ENCODE results near the gene CATSPER1.

Gene CATSPER1

GRCh38 chr11:66026017-66026529 is at the start of gene CATSPER1:
TSS of gene CATSPER1 (minus strand) at chr11:66026479. CDS start at chr11:66026379, 100 bp downstream.
- H3K4me1 Mint-ChIP-seq = peaks cover 11% of the 10 kb centered on the region
- no peak for DNase-seq (ENCODE audit: low spot score in 2 of 2)
- no peaks in the 10 kb centered on the region for H3K36me3 Mint-ChIP-seq
- no peak for ATAC-seq
- H3K27ac Mint-ChIP-seq = no peak within 1 kb of the TSS
- H3K9me3 Mint-ChIP-seq = no peaks in the 10 kb centered on the region
- H3K4me3 Mint-ChIP-seq = no peak within 1 kb of the TSS

- Mint-ChIP-seq H3K27ac (no peak overlapping the region), H3K36me3 (peaks cover 76% of the 10 kb centered on the region), H3K4me3 (no peak overlapping the region), H3K9me3 (no peaks in the 10 kb centered on the region), H3K4me1 (peaks cover 56% of the 10 kb centered on the region)
- no peak for DNase-seq (ENCODE audit: low spot score in 2 of 2)
- ATAC-seq = no peak
Measured at GRCh38 chr11:66075273-66075672, 49.0 kb upstream of the CATSPER1 start.

- Mint-ChIP-seq H3K9me3 (no peaks in the 10 kb centered on the region), H3K27ac (peak overlapping the region; percentile 8), H3K4me1 (peaks cover 50% of the 10 kb centered on the region), H3K4me3 (no peak overlapping the region), H3K36me3 (peaks cover 79% of the 10 kb centered on the region)
- DNase-seq (ENCODE audit: low spot score in 2 of 2) (no peak), ATAC-seq (no peak)
Measured at GRCh38 chr11:66073669-66074068, 47.4 kb upstream of the CATSPER1 start.

- DNase-seq (ENCODE audit: low spot score in 2 of 2) (peak in 1 of 2 donors; percentile 48), ATAC-seq (no peak)
- Mint-ChIP-seq H3K4me1 (peaks cover 50% of the 10 kb centered on the region), H3K36me3 (peaks cover 79% of the 10 kb centered on the region), H3K9me3 (no peaks in the 10 kb centered on the region), H3K4me3 (peak overlapping the region; percentile 90), H3K27ac (peak overlapping the region; percentile 96)
Measured at GRCh38 chr11:66072518-66072917, 46.2 kb upstream of the CATSPER1 start.

- Mint-ChIP-seq H3K9me3 (no peaks in the 10 kb centered on the region), H3K4me1 (peaks cover 51% of the 10 kb centered on the region), H3K4me3 (peak overlapping the region; percentile 90), H3K27ac (peak overlapping the region; percentile 96), H3K36me3 (peaks cover 79% of the 10 kb centered on the region)
- ATAC-seq (no peak), DNase-seq (ENCODE audit: low spot score in 2 of 2) (peak in 1 of 2 donors; percentile 48)
Measured at GRCh38 chr11:66072081-66072480, 45.8 kb upstream of the CATSPER1 start.

GRCh38 chr11:66071381-66071801 is 45.1 kb upstream of the CATSPER1 start:
- peak overlapping the region; percentile 96 for H3K27ac Mint-ChIP-seq

GRCh38 chr11:66070604-66071380 is 44.5 kb upstream of the CATSPER1 start:
- Mint-ChIP-seq H3K4me3 (peak overlapping the region; percentile 90), H3K9me3 (no peaks in the 10 kb centered on the region), H3K4me1 (peaks cover 62% of the 10 kb centered on the region), H3K27ac (peak overlapping the region; percentile 96), H3K36me3 (peaks cover 81% of the 10 kb centered on the region)
- DNase-seq (ENCODE audit: low spot score in 2 of 2) (peak in 1 of 2 donors; percentile 65), ATAC-seq (peak; percentile 12)

More at GRCh38 chr11:66071381-66071801, 45.1 kb upstream of the CATSPER1 start:
- Mint-ChIP-seq H3K9me3 (no peaks in the 10 kb centered on the region), H3K4me3 (peak overlapping the region; percentile 90), H3K4me1 (peaks cover 57% of the 10 kb centered on the region), H3K36me3 (peaks cover 81% of the 10 kb centered on the region)
- peak in 1 of 2 donors; percentile 54 for DNase-seq (ENCODE audit: low spot score in 2 of 2)
- no peak for ATAC-seq

GRCh38 chr11:66069715-66070603 is 43.7 kb upstream of the CATSPER1 start, which contains the start of gene PACS1:
TSS of gene PACS1 (plus strand) at chr11:66070272. CDS start at chr11:66070487, 215 bp downstream.
- H3K36me3 Mint-ChIP-seq = peaks cover 81% of the 10 kb centered on the region

GRCh38 chr11:66068923-66069714 is 42.8 kb upstream of the CATSPER1 start:
- ATAC-seq (peak; percentile 46), DNase-seq (ENCODE audit: low spot score in 2 of 2) (peak in 1 of 2 donors; percentile 74)
- Mint-ChIP-seq H3K9me3 (no peaks in the 10 kb centered on the region), H3K36me3 (peaks cover 81% of the 10 kb centered on the region), H3K4me3 (peak overlapping the region; percentile 84), H3K4me1 (peaks cover 66% of the 10 kb centered on the region), H3K27ac (peak overlapping the region; percentile 95)

More at GRCh38 chr11:66069715-66070603, 43.7 kb upstream of the CATSPER1 start, which contains the start of gene PACS1:
- Mint-ChIP-seq H3K4me3 (peak within 1 kb of the TSS; percentile 90), H3K4me1 (peaks cover 62% of the 10 kb centered on the region), H3K9me3 (no peaks in the 10 kb centered on the region), H3K27ac (peak within 1 kb of the TSS; percentile 96)
- DNase-seq (ENCODE audit: low spot score in 2 of 2) (peak; percentile 68 to 92), ATAC-seq (peak; percentile 77)

- Mint-ChIP-seq H3K27ac (peak overlapping the region; percentile 95), H3K36me3 (peaks cover 81% of the 10 kb centered on the region), H3K4me3 (peak overlapping the region; percentile 84), H3K4me1 (peaks cover 68% of the 10 kb centered on the region), H3K9me3 (no peaks in the 10 kb centered on the region)
- ATAC-seq = peak; percentile 53
- DNase-seq (ENCODE audit: low spot score in 2 of 2) = peak; percentile 55 to 86
Measured at GRCh38 chr11:66068154-66068821, 42.0 kb upstream of the CATSPER1 start.

- ATAC-seq (no peak), DNase-seq (ENCODE audit: low spot score in 2 of 2) (no peak)
- no peaks in the 10 kb centered on the region for H3K9me3 Mint-ChIP-seq
- peaks cover 62% of the 10 kb centered on the region for H3K4me1 Mint-ChIP-seq
- no peak overlapping the region for H3K4me3 Mint-ChIP-seq
- H3K36me3 Mint-ChIP-seq = peaks cover 81% of the 10 kb centered on the region
- H3K27ac Mint-ChIP-seq = peak overlapping the region; percentile 95
Measured at GRCh38 chr11:66067640-66068039, 41.4 kb upstream of the CATSPER1 start.

- Mint-ChIP-seq H3K4me1 (peaks cover 53% of the 10 kb centered on the region), H3K9me3 (no peaks in the 10 kb centered on the region), H3K4me3 (no peak overlapping the region), H3K36me3 (peaks cover 87% of the 10 kb centered on the region), H3K27ac (peak overlapping the region; percentile 95)
- DNase-seq (ENCODE audit: low spot score in 2 of 2) (no peak), ATAC-seq (no peak)
Measured at GRCh38 chr11:66066751-66067150, 40.5 kb upstream of the CATSPER1 start.

GRCh38 chr11:66064571-66064970 is 38.3 kb upstream of the CATSPER1 start:
- no peak for ATAC-seq
- peak overlapping the region; percentile 62 for H3K27ac Mint-ChIP-seq
- no peak for DNase-seq (ENCODE audit: low spot score in 2 of 2)
- H3K4me1 Mint-ChIP-seq = peaks cover 65% of the 10 kb centered on the region
- peaks cover 100% of the 10 kb centered on the region for H3K36me3 Mint-ChIP-seq
- no peaks in the 10 kb centered on the region for H3K9me3 Mint-ChIP-seq
- H3K4me3 Mint-ChIP-seq = no peak overlapping the region

- no peak for ATAC-seq
- no peak overlapping the region for H3K4me3 Mint-ChIP-seq
- H3K4me1 Mint-ChIP-seq = peaks cover 65% of the 10 kb centered on the region
- H3K27ac Mint-ChIP-seq = peak overlapping the region; percentile 62
- peaks cover 100% of the 10 kb centered on the region for H3K36me3 Mint-ChIP-seq
- H3K9me3 Mint-ChIP-seq = no peaks in the 10 kb centered on the region
- no peak for DNase-seq (ENCODE audit: low spot score in 2 of 2)
Measured at GRCh38 chr11:66063900-66064299, 37.6 kb upstream of the CATSPER1 start.
